Loucy (cell line): ENCODE data around the gene CGB2.
"Not testable (repeated sequence)": the region's sequence is repeated elsewhere in the genome, so short reads cannot be mapped to it uniquely, and the experiment has no call there.

ENCODE experiments used
- CTCF ChIP-seq: fragments of 200-600 bp; sonication (generic); conservative IDR thresholded peaks from 2 replicates; pipeline ENCODE4 v1.5.1; 2014; ENCODE audit warnings: mild to moderate bottlenecking, antibody characterized with exemption, low read length
- EZH2phosphoT487 ChIP-seq: fragments of 200-600 bp; IDR thresholded peaks from 2 replicates; pipeline ENCODE4 v1.6.1; 2018; ENCODE audit warnings: antibody characterized with exemption, mild to moderate bottlenecking, moderate library complexity, borderline replicate concordance

GRCh38 chr19:49025088-49025487 lies 6.6 kb upstream of the CGB2 start:
- not testable (repeated sequence) for TF ChIP-seq CTCF, EZH2phosphoT487
